Esophagus squamous epithelium (tissue), 4 donors: ENCODE results near the gene INSM1.

Source experiments
- CTCF ChIP-seq, 6 experiments: fragments of 450-650 bp in 4 of 6; fragments of 200-600 bp in 2 of 6; sonication (generic) in 2 of 6; IDR thresholded peaks; one replicate each; pipeline ENCODE4 v1.5.1; 2016 to 2019; ENCODE audit warnings: antibody characterized with exemption in 6 of 6, mild to moderate bottlenecking in 4 of 6, moderate library complexity in 4 of 6
- POLR2A ChIP-seq, 4 donors: fragments of 450-650 bp; IDR thresholded peaks; one replicate each; pipeline ENCODE4 v1.6.1; 2017; ENCODE audit warnings: antibody characterized with exemption in 4 of 4, mild to moderate bottlenecking in 4 of 4, moderate library complexity in 3 of 4

GRCh38 chr20:20366551-20366875 is 1.4 kb upstream of the INSM1 start:
- no peak for TF ChIP-seq POLR2A (IDR thresholded peaks at IDR 0.05)
- TF ChIP-seq CTCF (IDR thresholded peaks at IDR 0.05): no peak
